ENCODE results near the gene HMGN3. TPM values are rescaled to one million over a fixed set of nuclear protein-coding genes. Genes with fewer than 3 reads are reported as not detected.

Gene HMGN3
- polyA plus RNA-seq, 1 of the 3 experiments (the other 2 are of a cell fraction): 64.5 TPM

- TF ChIP-seq RCOR1 (IDR thresholded peaks at IDR 0.05; ENCODE audit: low read length) (no peak), GATA2 (CRISPR knock-in tag; IDR thresholded peaks at IDR 0.05) (no peak), POLR2AphosphoS5 (IDR thresholded peaks at IDR 0.05; ENCODE audit: low read depth, low read length) (no peak), ELF1 (IDR thresholded peaks at IDR 0.05) (no peak), TAF1 (IDR thresholded peaks at IDR 0.05; ENCODE audit: borderline replicate concordance, low read depth, low read length) (no peak), FOSL2 (IDR thresholded peaks at IDR 0.05; ENCODE audit: borderline replicate concordance, low read depth) (no peak), CHD2 (IDR thresholded peaks at IDR 0.05; ENCODE audit: low read length, partially characterized antibody) (no peak)
Measured at GRCh38 chr6:79203753-79204253, 30.7 kb downstream of the HMGN3 start (continued).

GRCh38 chr6:79202556-79202955, 31.9 kb downstream of the HMGN3 start:
- ChIA-PET POLR2A (no interaction called here), CTCF (no interaction called here)
- H3K4me1 ChIP-seq (ENCODE audit: control insufficient read depth in 1 of 2, insufficient read depth in 2 of 2, low read depth in 1 of 2, low read length in 1 of 2): no peaks in the 10 kb centered on the region
- H3K27ac ChIP-seq (ENCODE audit: low read depth in 2 of 2, low read length in 1 of 2): no peak overlapping the region
- H3K4me3 ChIP-seq (ENCODE audit: low read depth in 2 of 2, low read length in 1 of 2): no peak overlapping the region
- H2AFZ ChIP-seq (ENCODE audit: low read depth): no peak overlapping the region
- WGBS (ENCODE audit: low lambda C conversion rate): 100% methylated on average over 1 of the region's 1 CpG
- H3K36me3 ChIP-seq (replicated peaks in 1 of 2; ENCODE audit: control insufficient read depth in 1 of 2, insufficient read depth in 2 of 2, low read length in 1 of 2): peaks cover 11 to 32% of the 10 kb centered on the region in 2 experiments
- no peaks in the 10 kb centered on the region for H3K79me2 ChIP-seq (ENCODE audit: insufficient read depth)
- TF ChIP-seq POLR2AphosphoS5 (IDR thresholded peaks at IDR 0.05; ENCODE audit: low read depth, low read length) (no peak), RXRA (IDR thresholded peaks at IDR 0.05; ENCODE audit: borderline replicate concordance, low read depth) (no peak), FOXM1 (IDR thresholded peaks at IDR 0.05; ENCODE audit: low read depth) (no peak), RCOR1 (IDR thresholded peaks at IDR 0.05; ENCODE audit: low read length) (no peak), TCF12 (IDR thresholded peaks at IDR 0.05) (no peak)
- TF ChIP-seq, protein P1, sequence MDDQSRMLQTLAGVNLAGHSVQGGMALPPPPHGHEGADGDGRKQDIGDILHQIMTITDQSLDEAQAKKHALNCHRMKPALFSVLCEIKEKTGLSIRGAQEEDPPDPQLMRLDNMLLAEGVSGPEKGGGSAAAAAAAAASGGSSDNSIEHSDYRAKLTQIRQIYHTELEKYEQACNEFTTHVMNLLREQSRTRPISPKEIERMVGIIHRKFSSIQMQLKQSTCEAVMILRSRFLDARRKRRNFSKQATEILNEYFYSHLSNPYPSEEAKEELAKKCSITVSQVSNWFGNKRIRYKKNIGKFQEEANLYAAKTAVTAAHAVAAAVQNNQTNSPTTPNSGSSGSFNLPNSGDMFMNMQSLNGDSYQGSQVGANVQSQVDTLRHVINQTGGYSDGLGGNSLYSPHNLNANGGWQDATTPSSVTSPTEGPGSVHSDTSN (IDR thresholded peaks at IDR 0.05): no peak
- DNase-seq: no peak
- no peak overlapping the region for H3K4me2 ChIP-seq
- no peaks in the 10 kb centered on the region for H3K9me2 ChIP-seq
- H3K27me3 ChIP-seq (ENCODE audit: insufficient read depth): no peaks in the 10 kb centered on the region
- no peaks in the 10 kb centered on the region for H4K20me1 ChIP-seq (ENCODE audit: insufficient read depth)
- no peaks in the 10 kb centered on the region for H3F3A ChIP-seq (replicated peaks; ENCODE audit: insufficient read depth)
- no peaks in the 10 kb centered on the region for H3K9me3 ChIP-seq
- H3K9ac ChIP-seq: no peak overlapping the region

DNA sequence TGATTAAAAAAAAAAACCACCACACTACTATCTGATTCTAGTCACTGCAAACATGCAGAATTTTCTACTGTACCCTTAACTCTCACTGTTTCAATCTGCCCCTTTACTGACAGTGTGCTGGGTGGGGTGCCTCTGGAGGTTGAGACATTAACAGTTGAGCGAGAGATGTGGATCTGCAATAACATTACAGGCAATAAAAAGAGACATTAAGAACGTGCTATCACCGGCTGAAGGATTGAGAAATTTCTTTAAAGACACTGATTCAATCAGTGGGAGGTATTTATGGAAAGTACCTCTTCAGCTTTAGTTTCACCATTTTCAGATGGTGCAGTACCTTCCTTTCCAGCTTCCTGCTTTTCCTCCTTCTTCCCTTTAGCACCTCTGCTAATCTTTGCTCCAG, 32.5 kb downstream of the HMGN3 start:
- WGBS (ENCODE audit: low lambda C conversion rate): 92% methylated on average over 3 of the region's 3 CpGs

More for the DNA sequence above, 32.5 kb downstream of the HMGN3 start:
- H3K27ac ChIP-seq (ENCODE audit: low read depth in 2 of 2, low read length in 1 of 2): no peak overlapping the region
- H3K9me3 ChIP-seq: no peaks in the 10 kb centered on the region
- no peaks in the 10 kb centered on the region for H3K9me2 ChIP-seq
- ChIA-PET POLR2A (no interaction called here), CTCF (interaction anchor here (1.0 to 1.3 kb wide), 3 partner anchors 20 to 343 kb away, joined by 3 to 5 read pairs (median 3); no protein-coding TSS in a partner anchor)
- no peaks in the 10 kb centered on the region for H3K4me1 ChIP-seq (ENCODE audit: control insufficient read depth in 1 of 2, insufficient read depth in 2 of 2, low read depth in 1 of 2, low read length in 1 of 2)
- no peak overlapping the region for H2AFZ ChIP-seq (ENCODE audit: low read depth)
- H3K4me3 ChIP-seq (ENCODE audit: low read depth in 2 of 2, low read length in 1 of 2): no peak overlapping the region
- H3F3A ChIP-seq (replicated peaks; ENCODE audit: insufficient read depth): no peaks in the 10 kb centered on the region
- no peak for TF ChIP-seq ELF1 (IDR thresholded peaks at IDR 0.05)
- TF ChIP-seq, protein P2, sequence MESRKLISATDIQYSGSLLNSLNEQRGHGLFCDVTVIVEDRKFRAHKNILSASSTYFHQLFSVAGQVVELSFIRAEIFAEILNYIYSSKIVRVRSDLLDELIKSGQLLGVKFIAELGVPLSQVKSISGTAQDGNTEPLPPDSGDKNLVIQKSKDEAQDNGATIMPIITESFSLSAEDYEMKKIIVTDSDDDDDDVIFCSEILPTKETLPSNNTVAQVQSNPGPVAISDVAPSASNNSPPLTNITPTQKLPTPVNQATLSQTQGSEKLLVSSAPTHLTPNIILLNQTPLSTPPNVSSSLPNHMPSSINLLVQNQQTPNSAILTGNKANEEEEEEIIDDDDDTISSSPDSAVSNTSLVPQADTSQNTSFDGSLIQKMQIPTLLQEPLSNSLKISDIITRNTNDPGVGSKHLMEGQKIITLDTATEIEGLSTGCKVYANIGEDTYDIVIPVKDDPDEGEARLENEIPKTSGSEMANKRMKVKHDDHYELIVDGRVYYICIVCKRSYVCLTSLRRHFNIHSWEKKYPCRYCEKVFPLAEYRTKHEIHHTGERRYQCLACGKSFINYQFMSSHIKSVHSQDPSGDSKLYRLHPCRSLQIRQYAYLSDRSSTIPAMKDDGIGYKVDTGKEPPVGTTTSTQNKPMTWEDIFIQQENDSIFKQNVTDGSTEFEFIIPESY (IDR thresholded peaks at IDR 0.05; ENCODE audit: borderline replicate concordance, low read depth): no peak
- no peak for TF ChIP-seq MEF2A (IDR thresholded peaks at IDR 0.05; ENCODE audit: borderline replicate concordance, low read depth)
- TF ChIP-seq FOSL2 (IDR thresholded peaks at IDR 0.05; ENCODE audit: borderline replicate concordance, low read depth): no peak
- TF ChIP-seq TEAD4 (IDR thresholded peaks at IDR 0.05; ENCODE audit: borderline replicate concordance, insufficient read depth): no peak
- peaks cover 11 to 30% of the 10 kb centered on the region in 2 experiments for H3K36me3 ChIP-seq (replicated peaks in 1 of 2; ENCODE audit: control insufficient read depth in 1 of 2, insufficient read depth in 2 of 2, low read length in 1 of 2)
- no peak for DNase-seq
- H3K79me2 ChIP-seq (ENCODE audit: insufficient read depth): no peaks in the 10 kb centered on the region
- H3K27me3 ChIP-seq (ENCODE audit: insufficient read depth): no peaks in the 10 kb centered on the region
- no peak overlapping the region for H3K9ac ChIP-seq
- no peaks in the 10 kb centered on the region for H4K20me1 ChIP-seq (ENCODE audit: insufficient read depth)
- no peak overlapping the region for H3K4me2 ChIP-seq
